HL-60 (cell line): Measurements from ENCODE around the gene CSNK1G2.

Experiments
- DNase-seq, 2 experiments: peaks; one replicate each; pipeline ENCODE4 v3.0.0-alpha.2; 2010 to 2020; ENCODE audit warnings: low read depth in 1 of 2, low spot score in 1 of 2
- H3K27ac ChIP-seq: fragments of 250-450 bp; sonication (Bioruptor Pico); replicated peaks from 2 replicates; pipeline ENCODE4 v1.5.1; 2020; ENCODE audit warnings: mild to moderate bottlenecking, moderate library complexity
- H3K27me3 ChIP-seq: fragments of 250-450 bp; sonication (Bioruptor Pico); 2 replicates; pipeline ENCODE4 v1.5.1; 2021; ENCODE audit warnings: mild to moderate bottlenecking, moderate library complexity; ENCODE audit not compliant: insufficient read depth, poor library complexity, severe bottlenecking
- H3K4me3 ChIP-seq: replicated peaks from 2 replicates; pipeline ENCODE4 v1.5.1; 2011; ENCODE audit warnings: mild to moderate bottlenecking, control low read depth, low read length; ENCODE audit not compliant: insufficient read depth
- GABPA ChIP-seq: IDR thresholded peaks from 2 replicates; pipeline ENCODE4 v1.6.1; 2012; ENCODE audit warnings: low read depth
- POLR2AphosphoS5 ChIP-seq: IDR thresholded peaks from 2 replicates; pipeline ENCODE4 v1.6.1; 2012; ENCODE audit warnings: low read depth
- SPI1 ChIP-seq: IDR thresholded peaks from 2 replicates; pipeline ENCODE4 v1.6.1; 2012; ENCODE audit warnings: low read depth, mild to moderate bottlenecking, borderline replicate concordance
- TF ChIP-seq, protein P1 (sequence below): IDR thresholded peaks from one replicate; pipeline ENCODE4 v1.5.1; 2011; ENCODE audit warnings: low read length, control low read depth, inconsistent platforms; ENCODE audit not compliant: insufficient read depth
- TF ChIP-seq, protein P2 (sequence below): IDR thresholded peaks from 2 replicates; pipeline ENCODE4 v1.6.1; 2012; ENCODE audit warnings: low read depth; ENCODE audit not compliant: insufficient replicate concordance

CSNK1G2 gene

DNA sequence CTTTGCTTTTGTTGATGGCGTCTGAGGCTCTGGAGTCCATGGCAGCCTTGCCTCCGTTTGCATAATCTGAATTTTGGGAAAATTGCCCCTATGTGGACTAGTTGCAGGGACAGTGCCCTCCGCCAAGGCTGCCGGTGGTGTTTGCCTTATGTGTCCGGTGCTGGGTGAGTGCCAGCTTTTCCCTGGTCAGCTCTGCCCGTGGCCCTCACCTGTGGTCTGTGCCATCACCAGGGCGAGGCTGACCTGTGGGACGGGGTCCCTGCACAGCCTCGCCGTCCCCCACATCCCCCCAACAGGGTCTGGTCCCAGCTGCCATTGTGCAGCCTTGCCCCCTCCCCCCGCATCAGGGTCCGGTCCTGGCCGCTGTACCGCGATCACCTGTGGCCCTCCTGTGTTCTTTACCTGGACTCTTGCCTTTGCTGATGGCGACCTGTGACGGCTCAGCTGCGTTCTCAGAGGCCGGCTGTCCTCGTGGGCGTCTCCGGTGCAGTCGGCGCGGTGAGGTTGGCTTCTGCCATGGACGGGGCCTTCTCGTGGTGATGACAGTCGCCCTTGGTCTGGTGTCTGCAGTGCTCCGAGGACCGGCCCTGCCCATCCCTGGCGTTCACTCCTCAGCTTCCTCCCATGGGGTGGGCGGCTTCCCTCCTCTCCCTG is 12.6 kb downstream of the CSNK1G2 start:
- no peak overlapping the region for H3K4me3 ChIP-seq
- no peak for DNase-seq
- TF ChIP-seq, protein P1, sequence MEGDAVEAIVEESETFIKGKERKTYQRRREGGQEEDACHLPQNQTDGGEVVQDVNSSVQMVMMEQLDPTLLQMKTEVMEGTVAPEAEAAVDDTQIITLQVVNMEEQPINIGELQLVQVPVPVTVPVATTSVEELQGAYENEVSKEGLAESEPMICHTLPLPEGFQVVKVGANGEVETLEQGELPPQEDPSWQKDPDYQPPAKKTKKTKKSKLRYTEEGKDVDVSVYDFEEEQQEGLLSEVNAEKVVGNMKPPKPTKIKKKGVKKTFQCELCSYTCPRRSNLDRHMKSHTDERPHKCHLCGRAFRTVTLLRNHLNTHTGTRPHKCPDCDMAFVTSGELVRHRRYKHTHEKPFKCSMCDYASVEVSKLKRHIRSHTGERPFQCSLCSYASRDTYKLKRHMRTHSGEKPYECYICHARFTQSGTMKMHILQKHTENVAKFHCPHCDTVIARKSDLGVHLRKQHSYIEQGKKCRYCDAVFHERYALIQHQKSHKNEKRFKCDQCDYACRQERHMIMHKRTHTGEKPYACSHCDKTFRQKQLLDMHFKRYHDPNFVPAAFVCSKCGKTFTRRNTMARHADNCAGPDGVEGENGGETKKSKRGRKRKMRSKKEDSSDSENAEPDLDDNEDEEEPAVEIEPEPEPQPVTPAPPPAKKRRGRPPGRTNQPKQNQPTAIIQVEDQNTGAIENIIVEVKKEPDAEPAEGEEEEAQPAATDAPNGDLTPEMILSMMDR = no peak
- no peak for TF ChIP-seq POLR2AphosphoS5
- no peak for TF ChIP-seq GABPA
- TF ChIP-seq, protein P2, sequence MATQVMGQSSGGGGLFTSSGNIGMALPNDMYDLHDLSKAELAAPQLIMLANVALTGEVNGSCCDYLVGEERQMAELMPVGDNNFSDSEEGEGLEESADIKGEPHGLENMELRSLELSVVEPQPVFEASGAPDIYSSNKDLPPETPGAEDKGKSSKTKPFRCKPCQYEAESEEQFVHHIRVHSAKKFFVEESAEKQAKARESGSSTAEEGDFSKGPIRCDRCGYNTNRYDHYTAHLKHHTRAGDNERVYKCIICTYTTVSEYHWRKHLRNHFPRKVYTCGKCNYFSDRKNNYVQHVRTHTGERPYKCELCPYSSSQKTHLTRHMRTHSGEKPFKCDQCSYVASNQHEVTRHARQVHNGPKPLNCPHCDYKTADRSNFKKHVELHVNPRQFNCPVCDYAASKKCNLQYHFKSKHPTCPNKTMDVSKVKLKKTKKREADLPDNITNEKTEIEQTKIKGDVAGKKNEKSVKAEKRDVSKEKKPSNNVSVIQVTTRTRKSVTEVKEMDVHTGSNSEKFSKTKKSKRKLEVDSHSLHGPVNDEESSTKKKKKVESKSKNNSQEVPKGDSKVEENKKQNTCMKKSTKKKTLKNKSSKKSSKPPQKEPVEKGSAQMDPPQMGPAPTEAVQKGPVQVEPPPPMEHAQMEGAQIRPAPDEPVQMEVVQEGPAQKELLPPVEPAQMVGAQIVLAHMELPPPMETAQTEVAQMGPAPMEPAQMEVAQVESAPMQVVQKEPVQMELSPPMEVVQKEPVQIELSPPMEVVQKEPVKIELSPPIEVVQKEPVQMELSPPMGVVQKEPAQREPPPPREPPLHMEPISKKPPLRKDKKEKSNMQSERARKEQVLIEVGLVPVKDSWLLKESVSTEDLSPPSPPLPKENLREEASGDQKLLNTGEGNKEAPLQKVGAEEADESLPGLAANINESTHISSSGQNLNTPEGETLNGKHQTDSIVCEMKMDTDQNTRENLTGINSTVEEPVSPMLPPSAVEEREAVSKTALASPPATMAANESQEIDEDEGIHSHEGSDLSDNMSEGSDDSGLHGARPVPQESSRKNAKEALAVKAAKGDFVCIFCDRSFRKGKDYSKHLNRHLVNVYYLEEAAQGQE = no peak
- no peak for TF ChIP-seq SPI1
- H3K27ac ChIP-seq = no peak overlapping the region
- no peaks in the 10 kb centered on the region for H3K27me3 ChIP-seq

DNA sequence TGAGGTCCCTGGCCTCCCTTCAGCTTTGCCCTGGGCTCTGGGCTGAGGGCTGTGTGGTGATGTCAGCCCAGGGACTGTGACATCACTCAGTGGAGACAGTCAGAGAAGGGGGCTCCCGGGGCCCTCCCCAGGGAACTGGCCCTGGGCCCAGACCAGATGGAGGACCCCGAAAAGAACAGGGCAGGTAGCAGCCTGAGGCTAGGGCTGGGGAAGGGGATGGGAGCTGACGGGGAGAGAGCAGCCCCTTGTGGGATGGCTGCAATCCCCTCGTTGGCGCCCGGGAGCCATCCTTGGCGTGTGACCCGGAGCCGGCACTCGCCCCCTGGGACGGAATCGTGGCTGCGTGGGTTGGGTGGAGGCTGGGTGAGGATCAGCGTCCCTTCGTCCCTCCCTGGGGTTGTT is 13.6 kb downstream of the CSNK1G2 start:
- TF ChIP-seq, protein P2 = no peak
- TF ChIP-seq, protein P1 = no peak
- TF ChIP-seq POLR2AphosphoS5 = no peak
- TF ChIP-seq SPI1 = no peak
- TF ChIP-seq GABPA = no peak
- Histone ChIP-seq H3K27me3 (no peaks in the 10 kb centered on the region), H3K4me3 (no peak overlapping the region), H3K27ac (no peak overlapping the region)
- DNase-seq = no peak

DNA sequence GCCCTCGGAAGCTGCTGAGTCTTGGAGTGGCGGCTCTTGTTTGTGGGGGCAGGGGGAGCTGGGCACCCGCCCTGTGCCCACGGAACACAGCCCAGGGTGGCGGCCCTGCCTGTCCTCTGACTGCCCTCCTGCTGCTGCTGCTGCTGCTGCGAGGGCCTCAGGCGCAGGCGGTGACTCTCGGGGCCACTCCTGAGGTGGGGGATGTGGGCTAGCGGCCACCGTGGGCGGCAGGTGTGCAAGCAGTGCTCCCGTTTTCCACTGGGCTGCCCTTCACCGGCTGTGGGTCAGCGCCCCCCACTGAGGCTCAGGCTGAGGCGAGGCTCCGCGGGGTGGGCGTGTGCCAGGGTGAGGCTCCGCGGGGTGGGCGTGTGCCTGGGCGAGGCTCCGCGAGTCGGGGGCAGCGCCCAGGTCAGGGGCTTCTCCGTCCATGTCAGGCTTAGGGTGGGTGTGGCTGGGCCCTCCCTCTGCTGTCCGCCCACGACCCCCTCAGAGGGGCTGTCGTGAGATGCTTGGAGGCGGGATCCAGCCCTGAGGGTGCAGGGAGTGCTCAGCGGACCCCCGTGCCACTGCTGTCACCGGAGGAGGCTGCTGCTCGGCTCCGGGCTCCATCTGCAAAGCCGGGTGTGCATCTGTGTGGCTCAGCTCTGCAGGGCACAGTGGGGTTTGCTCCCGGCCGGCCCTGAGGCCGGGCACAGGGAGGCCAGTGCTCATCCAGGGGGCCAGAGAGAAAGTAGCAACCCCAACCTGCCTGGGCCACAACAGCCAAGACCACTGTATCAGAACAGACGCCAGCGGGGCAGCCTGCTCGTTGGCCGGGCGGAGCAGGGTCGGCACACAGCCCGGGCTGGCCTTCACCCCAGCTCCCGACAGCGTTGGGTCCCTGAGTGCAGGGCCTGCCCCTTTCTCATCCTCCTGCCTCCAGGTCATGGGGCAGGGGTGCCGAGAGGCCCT is 14.5 kb downstream of the CSNK1G2 start:
- TF ChIP-seq, protein P2 = no peak
- TF ChIP-seq GABPA (no peak), SPI1 (no peak), POLR2AphosphoS5 (no peak)
- TF ChIP-seq, protein P1 = no peak
- H3K27me3 ChIP-seq = no peaks in the 10 kb centered on the region
- no peak for DNase-seq
- no peak overlapping the region for H3K27ac ChIP-seq
- H3K4me3 ChIP-seq = no peak overlapping the region
